ENCODE data around the gene GATB. TPM values are rescaled to one million over a fixed set of nuclear protein-coding genes. Genes with fewer than 3 reads are reported as not detected.

GATB gene, protein sequence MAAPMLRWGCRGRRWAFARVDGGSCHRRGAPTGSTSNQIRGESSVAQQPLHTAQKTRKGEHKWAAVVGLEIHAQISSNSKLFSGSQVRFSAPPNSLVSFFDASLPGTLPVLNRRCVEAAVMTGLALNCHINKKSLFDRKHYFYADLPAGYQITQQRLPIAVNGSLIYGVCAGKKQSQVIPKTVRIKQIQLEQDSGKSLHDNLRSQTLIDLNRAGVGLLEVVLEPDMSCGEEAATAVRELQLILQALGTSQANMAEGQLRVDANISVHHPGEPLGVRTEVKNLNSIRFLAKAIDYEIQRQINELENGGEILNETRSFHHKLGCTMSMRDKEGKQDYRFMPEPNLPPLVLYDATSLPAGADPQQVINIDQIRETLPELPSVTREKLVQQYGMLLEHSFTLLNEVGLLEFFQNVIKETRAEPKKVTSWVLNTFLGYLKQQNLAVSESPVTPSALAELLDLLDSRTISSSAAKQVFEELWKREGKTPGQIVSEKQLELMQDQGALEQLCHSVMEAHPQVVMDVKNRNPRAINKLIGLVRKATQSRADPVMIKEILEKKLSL
- polyA plus RNA-seq (2013, experiment 1 of 2; ENCODE audit: insufficient read length), result 15.5 TPM
- polyA plus RNA-seq (2013, experiment 2 of 2; ENCODE audit: insufficient read length), result 16.8 TPM

DNA sequence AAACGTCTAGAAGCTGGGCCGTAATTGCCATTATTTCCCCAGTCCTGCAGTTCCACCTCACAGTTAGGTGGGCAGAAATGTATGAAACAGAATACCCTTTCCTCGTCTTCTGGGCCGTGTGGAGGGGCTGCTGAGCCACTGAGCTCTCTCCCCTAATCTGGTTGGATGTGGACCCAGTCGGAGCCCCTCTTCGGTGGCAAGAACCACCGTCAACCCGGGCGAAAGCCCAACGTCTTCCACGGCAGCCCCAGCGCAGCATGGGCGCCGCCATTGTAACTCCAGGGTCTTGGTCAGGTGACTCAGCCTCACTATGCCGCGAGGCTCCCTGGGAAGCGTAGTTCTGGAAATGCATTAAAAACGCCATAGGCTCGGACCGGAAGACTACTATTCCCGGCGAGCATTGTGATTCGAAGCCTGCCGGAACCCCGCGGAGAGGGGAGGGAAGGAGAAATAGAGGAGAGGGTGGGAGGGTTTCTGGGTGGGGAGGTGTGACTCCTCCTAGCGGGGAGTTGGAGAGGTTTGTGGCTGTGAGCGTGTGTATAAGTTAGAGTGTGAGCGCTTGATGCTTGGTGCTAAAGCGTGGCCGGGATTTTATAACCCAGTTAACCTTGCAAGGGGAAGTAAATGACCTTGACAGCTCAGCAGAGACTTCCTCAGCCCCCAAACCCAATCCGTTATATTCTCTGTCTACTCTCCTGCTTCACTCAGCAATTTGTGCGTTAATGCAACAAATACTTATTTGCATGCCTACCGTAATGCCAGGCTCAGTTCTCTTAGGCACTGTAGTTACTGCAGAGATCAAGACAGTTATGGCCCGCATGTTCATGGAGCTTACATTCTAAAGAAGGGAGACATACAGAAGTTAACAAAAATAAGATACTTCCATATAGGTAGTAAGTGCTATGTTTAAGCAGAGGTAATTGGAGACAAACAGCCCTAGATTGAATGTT is at the start of gene GATB:
GATB (minus strand) TSS at position 296 of the 950 bp plus-strand sequence; CDS start at position 271, 25 bp downstream.
- peak; percentile 98 for DNase-seq

DNA sequence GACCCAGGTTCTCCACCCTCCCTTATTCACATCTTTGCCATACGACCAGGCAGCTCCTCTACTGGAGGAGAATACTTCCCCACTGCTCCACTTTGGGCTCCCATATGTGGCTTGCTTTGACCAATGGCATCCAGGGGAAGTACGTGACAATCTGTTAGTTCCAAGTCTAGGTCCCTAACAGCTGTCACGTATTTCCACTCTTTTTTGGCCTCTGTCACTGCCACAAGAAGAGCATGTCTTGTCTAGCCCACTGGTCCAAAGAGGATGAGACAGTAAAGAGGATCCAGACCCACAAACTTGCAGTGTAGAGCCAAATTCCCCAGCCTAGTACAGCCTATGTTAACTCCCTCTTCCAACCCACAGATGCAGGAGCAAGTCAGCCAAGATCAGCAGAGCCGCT is 49.7 kb upstream of the GATB start:
- no peak for DNase-seq

DNA sequence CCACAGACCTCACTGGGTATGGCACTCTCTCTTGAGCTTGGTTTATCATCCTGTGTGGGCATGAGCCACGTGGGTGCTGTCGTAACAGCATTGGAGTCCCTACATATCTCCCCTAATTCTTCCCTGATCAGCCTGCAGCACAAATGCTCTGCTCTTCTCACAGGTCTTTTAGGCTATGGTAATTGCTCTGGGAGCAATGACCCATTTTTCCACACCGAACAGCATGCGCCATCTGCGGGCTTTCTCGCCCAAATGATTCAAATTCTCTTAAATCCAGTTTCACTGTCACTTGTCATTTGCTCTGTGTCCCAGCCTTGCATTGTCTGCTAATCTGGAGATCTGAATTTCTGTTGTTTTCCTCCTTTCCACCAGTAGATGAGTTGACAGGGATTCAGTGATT is 48.9 kb upstream of the GATB start:
- DNase-seq, result no peak

DNA sequence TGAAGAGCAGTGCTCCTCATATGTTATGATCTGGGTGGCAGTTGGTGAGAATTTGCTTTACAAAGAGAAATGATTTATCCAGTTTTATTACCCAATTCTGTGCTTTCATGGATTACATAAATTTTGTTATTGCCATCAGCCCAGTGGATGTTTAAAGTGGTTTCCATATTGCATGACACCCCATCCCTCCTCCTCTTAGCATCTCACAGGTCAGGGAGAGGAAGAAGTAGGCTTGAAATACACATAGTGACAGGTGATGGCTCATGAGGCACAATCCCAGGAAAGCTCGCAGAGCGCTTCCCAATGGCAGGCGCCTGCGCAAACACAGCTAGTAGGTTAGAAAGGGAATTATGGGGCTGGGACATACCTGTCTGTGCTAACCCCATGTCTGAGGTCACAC is 47.7 kb upstream of the GATB start:
- no peak for DNase-seq

DNA sequence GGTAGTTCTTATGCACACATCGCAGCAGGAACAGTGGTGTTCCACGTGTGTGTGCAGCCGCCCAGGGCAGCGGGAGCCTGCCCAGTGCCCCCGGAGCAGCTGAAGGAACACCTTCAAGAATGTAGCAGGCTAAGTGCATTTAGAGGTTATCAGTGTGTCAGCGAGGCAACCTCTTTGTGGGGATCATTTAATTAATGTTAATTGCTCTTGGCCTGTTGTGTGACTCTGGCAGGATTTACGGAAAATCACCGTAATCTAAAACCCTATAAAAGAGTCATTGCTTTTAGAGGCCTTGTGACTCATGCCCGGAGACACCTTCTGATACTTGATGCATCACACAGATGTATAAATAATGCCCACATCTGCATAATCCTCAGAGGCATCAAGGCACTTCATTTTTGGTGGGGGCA is 47.3 kb upstream of the GATB start:
- DNase-seq, result no peak

DNA sequence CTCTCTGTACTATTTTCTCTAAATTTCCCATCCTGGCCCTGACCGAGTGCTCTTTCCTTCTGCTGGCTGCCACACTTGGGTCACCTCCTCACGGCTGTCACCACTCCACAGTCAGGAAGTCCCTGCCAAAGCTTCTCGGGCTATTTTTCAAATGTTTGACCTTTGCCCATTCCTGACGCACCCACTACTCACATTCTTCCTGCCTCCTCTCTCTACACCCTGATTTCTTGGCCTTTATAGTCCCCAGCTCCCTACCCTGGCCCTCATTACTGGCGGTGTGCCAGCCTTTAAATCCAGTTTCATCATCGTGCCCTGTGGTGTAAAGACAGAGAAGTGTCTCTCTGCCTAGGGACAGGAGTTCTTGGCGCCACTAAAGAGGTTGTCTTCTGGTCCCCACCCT is 46.4 kb upstream of the GATB start:
- no peak for DNase-seq

DNA sequence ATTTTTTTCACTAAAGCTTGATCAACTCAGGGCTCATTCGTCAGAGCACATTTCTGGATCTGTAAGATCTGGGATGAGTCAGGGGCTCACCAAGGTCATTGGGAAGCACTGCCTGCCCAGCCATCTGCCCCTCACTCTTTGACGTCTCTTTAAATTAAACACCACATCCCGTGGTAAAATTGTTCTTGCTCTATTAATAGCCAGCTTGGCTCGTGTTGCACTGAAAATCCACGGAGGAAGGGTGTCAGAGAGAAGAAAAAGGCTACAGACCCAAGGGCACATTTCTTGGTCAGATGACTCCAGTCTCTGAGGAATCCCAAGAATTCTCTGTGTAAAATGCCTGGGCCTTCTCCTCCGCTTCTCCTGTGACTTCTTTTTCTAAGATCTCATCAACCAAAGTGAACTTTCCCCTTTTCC is 45.7 kb upstream of the GATB start:
- DNase-seq, result peak; percentile 63

DNA sequence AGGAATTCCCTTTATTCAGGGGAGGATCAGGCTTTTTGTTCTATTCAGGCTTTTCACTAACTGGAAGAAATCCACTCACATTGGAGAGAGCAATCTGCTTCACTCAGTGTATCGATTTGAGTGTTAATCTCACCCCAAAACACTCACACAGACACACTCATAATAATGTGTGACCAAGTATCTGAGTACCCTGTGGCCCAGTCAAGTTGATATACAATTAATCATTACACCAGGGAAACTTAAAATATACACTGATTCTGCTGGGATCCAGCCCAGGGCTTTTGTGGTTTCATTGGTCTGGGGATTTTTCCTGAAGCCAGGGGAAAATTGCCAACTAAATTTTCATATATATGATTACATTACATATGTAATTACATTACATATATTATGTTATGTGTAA is 44.0 kb upstream of the GATB start:
- DNase-seq, result peak; percentile 17

DNA sequence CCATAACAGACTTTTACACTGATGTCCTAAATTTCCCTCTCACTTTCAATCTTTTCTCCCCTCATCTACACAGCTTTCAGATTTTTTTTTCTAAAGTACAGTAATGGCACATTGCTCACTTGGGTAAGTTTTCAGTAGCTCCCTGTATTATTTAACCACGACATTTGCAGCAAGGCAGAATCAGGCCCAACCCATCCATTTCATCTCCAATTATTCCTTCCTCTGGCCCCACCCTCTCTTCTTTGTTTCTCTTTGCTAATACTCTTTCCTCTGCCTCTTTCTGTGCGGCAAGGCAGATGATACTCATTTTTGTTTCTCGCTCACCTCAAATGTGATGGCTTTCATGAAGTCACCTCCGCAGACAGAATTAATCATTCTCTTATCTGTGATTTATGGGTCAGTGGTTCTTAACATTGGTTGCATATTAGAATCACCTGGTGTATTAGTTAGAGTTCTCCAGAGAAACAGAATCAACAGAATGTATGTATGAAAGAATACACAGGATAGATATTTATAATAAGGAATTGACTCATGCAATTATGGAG is 43.4 kb upstream of the GATB start:
- DNase-seq, result no peak

DNA sequence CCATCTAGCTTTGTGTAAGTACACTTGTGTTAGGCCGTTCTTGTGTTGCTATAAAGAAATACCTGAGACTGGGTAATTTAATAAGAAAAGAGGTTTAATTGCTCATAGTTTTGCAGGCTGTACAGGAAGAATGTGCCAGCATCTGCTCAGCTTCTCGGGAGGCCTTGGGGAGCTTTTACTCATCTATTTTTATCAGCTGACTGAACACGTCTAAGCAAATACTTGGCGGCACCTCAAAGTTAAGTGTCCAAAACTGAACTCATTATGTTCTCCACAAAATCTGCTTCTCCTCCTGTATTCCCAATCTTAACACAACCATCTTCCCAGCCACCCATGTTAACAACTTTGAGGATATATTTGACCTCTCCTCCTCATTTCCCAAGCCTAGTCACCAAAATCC is 42.4 kb upstream of the GATB start:
- DNase-seq, result no peak

DNA sequence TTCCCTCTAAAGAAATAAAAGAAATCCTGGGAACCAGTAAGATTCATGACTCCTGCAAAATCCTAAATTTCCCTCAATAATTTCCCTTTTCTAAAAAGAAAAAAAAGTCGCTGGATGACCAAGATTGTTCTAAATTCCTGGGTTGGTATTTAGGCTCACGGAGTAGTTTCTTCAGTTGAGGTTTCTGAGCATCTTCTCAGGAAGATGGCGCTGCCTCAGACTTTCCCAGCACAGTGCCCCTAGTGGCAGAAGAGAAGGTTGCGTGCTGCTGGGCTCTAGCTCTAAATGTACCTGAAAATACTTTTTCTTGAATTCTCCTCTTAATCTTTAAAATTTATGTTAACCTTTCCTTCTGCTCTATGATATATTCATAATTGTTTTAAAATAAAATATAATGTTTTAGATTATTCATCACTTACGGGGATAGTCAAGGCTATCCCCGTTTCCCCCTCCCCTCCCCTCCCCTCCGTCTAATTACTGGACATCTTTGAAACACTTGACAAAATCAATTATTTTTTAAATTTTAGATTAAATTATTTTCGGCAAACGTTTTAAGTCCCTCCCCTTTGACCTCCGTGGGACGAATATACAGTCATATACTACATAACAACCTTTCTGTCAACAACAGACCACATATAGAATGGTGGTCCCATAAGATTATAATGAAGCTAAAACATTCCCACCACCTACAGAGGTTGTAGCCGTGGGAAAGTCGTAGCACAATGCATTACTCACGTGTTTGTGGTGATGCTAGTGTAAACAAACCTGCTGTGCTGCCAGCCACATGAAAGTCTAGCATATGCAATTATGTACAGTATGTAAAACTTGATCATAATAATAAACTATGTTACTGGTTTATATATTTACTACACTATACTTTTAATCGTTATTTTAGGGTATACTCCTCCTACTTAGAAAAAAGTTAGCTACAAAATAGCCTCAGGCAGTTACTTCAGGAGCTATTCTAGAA is 41.0 kb upstream of the GATB start:
- DNase-seq, result peak; percentile 40

DNA sequence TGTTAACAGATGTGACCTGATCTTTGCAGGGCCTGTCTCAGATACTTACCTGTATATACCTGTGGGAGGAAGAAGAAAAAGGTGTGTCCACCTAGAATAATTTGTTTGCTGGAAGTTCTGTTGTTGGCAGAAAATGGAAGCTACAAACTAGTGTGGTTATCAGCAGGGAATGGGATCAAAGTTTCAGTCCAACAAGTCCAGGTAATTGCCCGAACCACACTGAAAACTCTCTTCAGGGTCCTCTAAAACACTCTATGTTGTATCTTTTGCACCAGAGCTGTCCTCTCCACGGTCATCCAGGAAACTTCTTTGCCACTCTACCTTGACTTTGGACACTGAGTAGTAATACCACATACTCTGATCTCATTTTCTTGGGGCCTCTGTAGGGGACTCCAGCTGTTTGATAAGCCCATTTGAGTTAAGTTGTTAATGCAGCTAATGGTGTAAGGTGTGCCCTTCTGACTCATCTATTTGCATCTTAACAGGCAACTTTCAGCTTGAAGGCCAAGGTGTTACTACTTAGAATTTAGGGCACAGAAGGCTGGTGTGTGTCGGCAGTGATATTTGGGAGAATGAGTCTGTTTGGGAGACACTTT is 38.7 kb upstream of the GATB start:
- no peak for DNase-seq

DNA sequence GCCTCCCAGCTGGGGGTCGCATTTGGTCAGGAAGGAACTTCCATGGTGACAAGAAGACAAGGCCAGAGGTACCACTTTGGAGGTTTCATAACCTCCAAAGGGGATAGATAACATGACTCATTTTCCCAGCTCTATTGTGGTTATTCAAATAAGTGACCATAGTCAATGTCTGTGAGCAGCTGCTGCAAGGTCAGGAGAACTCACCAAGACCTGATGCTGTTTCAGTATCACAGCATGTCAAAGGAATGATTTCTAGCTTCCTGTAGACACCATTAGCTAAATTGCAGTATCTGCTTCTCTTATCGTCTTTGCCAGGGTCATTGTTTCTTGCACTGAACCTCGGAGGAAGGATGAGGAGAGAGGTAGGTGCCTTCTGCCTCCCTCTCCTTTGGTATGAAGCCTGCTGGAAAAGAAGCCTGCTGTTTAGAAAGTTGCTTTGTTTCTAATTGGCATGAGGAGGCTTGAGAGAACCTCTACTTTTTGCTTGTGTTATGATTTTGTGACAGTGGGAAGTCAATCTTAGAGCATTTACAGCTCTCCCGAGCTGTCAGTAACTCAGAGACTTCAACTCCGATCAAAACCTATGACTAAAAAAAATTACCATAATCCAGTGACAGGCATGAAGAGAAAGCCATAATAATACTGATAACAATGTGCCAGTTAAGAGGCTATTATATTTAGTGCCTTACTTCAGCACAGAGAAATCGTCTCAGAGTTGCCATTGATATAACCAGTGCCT is 38.0 kb upstream of the GATB start:
- DNase-seq, result no peak

DNA sequence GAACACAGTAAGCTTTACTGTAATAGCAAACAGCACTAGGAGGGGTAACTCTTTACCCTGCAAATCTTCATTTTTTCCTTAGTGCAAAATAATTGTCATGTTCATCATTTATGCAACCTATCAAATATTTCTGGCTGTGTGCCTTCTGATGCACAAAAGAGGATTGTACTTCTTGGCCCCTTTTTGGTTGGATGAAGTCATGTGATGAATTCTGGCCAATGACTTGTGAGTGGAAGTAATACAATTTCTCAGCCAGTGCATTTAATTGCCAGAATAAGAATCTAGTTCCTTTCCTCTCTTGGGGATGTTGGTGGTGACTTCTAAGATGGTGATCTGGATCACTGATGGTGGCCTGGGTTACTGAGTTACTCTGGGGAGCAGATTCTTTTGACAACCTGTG is 37.0 kb upstream of the GATB start:
- no peak for DNase-seq

DNA sequence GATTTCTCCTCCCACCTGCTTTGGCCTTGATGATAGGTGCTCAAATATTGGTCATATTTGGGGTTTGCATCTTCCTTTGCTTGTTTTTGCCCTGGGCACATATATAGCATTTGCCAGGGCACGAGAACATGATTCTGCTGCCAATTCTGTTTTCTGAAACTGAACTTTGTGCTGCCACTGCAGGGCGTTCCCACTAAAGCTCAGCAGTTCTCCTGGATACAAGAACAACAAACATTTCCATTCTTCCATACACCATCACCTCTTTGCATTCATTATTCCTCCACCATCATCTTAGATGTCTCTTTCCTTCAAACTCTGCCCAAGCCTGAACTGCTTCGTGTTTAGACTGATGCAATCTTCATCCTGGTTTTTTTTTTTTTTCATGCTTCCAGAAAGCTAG is 36.3 kb upstream of the GATB start:
- no peak for DNase-seq

DNA sequence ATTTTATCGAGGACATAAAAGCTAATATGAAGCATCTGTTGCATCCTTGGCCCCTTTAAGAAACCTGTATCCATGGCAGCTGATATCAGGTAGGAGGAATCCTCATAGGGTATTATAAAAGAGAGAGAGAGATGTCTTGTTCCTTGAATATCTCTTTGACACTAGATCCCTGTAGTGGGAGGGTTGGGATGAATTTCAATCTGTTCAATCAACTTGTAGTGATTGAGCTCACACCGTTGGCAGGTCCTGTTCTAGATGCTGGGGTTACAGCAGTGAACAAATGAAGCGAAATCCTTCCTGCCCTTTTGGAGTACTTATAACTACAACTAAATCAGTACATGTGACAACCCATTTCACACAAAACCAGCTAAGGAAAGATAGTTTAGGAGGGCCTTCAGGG is 35.3 kb upstream of the GATB start:
- no peak for DNase-seq

DNA sequence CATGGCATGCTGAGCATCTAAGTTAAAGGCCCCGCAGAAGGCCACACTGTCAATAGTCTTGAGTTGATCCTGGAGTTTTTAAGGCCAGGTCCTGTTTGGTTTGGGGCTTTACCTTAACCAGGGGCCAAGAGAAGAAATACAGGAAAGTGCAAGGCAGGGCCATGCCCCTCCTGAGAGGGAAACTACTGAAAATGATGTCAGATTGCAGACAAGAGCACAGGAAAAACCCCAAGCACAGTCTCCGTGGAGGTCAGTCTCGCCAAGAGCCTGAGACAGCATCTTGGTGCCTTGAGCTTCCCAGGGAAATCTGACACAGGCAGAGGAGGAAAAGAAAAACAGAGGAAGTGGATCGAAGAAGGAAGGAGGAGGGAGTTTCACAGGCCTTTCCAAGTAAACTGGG is 32.2 kb upstream of the GATB start:
- DNase-seq, result no peak

DNA sequence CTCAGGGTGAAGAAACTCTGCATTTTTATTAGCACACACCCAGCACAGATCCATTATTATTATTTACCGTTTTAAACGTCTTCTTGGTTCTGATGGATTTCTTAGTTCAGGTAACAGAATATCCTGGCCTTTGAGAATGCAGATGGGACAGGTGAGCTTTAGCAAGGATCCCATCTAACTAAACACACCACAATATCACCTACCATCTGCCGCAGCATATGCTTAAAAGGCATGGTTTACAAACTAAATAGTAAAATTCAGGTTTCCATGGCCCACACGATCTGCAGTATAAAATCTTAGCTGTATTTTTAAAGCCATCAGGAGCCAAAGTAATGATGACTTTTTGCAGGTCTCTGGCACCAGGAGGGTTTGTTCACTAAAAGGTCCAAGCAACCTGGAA is 31.7 kb upstream of the GATB start:
- no peak for DNase-seq

DNA sequence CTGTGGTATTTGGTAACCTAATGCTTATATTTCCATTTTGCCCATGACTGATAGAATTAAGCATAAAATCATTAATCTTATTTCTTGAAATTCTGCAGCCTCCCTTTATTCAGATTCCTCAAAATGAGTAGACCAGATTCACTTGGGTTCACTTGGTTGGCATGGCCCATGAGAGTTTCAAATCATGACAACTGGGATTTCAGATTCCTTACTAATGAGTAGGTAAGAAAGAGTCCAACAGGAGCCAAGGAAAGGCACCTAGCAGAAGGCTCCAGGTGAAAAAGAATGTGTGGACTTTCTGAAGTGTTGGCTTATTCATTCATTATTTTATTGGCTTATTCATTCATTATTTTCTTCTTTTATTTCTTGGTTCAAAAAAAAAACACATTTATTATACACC is 27.2 kb upstream of the GATB start:
- no peak for DNase-seq

DNA sequence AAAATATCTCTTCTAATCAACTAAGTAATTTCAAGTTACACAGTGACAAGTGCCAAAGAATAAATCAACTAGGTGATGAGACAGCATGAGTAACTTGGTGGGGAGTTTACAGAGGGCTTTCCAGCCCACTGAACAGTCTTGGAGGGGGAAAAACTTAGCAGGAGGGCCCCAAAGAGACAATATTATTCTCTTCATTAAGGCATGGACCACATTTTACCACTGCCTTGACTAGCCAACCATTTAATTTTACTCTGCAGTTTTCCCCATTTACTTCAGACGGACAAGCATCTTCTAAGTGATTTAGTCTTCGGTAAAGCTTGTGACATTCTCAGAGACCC is 25.3 kb upstream of the GATB start:
- DNase-seq, result no peak

Measured in fibroblast of skin of scalp (primary cell).